IMR-90 (cell line): ENCODE data around the gene ENDOU. TPM values are rescaled to one million over a fixed set of nuclear protein-coding genes. Genes with fewer than 3 reads are reported as not detected.

ENCODE experiments used
- ATAC-seq: fragments of 200-7000 bp; cut with Tn5 transposase; 2 replicates; pipeline ENCODE4 v1.9.1; 2020; ENCODE audit warnings: low read depth, mild to moderate bottlenecking, moderate library complexity
- BruUV-seq: library from RNA; stranded (reverse); fragments of 400-500 nt; replicated peaks from 2 replicates; lab custom pipeline; 2021; lab: Mats Ljungman, UMichigan
- CTCF ChIA-PET: fragments of 300-600 bp; formaldehyde crosslinking; extraction: SDS; loops from one replicate; lab custom pipeline; 2021; ENCODE audit warnings: antibody characterized with exemption; lab: Yijun Ruan, JAX
- POLR2A ChIA-PET: fragments of 300-600 bp; sonication (Branson Sonifier 250); formaldehyde crosslinking; loops from one replicate; lab custom pipeline; 2022; ENCODE audit warnings: antibody characterized with exemption; ENCODE audit not compliant: unreplicated experiment; lab: Charles Lee
- DNase-seq: peaks from one replicate; pipeline ENCODE4 v3.0.0; 2013
- H2AFZ ChIP-seq: replicated peaks from 2 replicates; pipeline ENCODE3; 2013; ENCODE audit warnings: low read length, mild to moderate bottlenecking; ENCODE audit not compliant: poor library complexity
- H2AK5ac ChIP-seq: 2 replicates; pipeline ENCODE4 v1.6.1; 2013; ENCODE audit warnings: low read depth, low read length, inconsistent platforms
- H2AK9ac ChIP-seq: replicated peaks from 2 replicates; pipeline ENCODE3; 2013; ENCODE audit warnings: mild to moderate bottlenecking, low read depth, low read length, moderate library complexity; ENCODE audit not compliant: poor library complexity
- H2BK120ac ChIP-seq: 2 replicates; pipeline ENCODE4 v1.6.1; 2013; ENCODE audit warnings: low read depth, low read length, inconsistent platforms
- H2BK15ac ChIP-seq: 3 replicates; pipeline ENCODE4 v1.6.1; 2013; ENCODE audit warnings: low read depth, low read length, inconsistent platforms
- H2BK20ac ChIP-seq: 2 replicates; pipeline ENCODE4 v1.6.1; 2013; ENCODE audit warnings: low read depth, mild to moderate bottlenecking, inconsistent platforms, low read length, moderate library complexity
- H2BK5ac ChIP-seq: 2 replicates; pipeline ENCODE4 v1.6.1; 2013; ENCODE audit warnings: mild to moderate bottlenecking, low read depth, low read length, inconsistent platforms; ENCODE audit not compliant: poor library complexity, severe bottlenecking
- H3K14ac ChIP-seq: replicated peaks from 2 replicates; pipeline ENCODE4 v1.6.1; 2013; ENCODE audit warnings: low read depth, low read length, inconsistent platforms
- H3K18ac ChIP-seq: 2 replicates; pipeline ENCODE4 v1.6.1; 2013; ENCODE audit warnings: low read depth, low read length, control low read depth
- H3K23ac ChIP-seq: 2 replicates; pipeline ENCODE4 v1.6.1; 2013; ENCODE audit warnings: low read depth, low read length, inconsistent platforms
- H3K27ac ChIP-seq: 2 replicates; pipeline ENCODE4 v1.5.1; 2013; ENCODE audit warnings: mild to moderate bottlenecking, control low read depth, low read length; ENCODE audit not compliant: insufficient read depth
- H3K27me3 ChIP-seq: 2 replicates; pipeline ENCODE4 v1.6.1; 2013; ENCODE audit warnings: low read length; ENCODE audit not compliant: control insufficient read depth, insufficient read depth
- H3K36me3 ChIP-seq: 2 replicates; pipeline ENCODE4 v1.6.1; 2013; ENCODE audit warnings: low read length, mixed read lengths; ENCODE audit not compliant: control insufficient read depth, insufficient read depth
- H3K4ac ChIP-seq: 2 replicates; pipeline ENCODE4 v1.6.1; 2013; ENCODE audit warnings: low read depth, low read length, inconsistent platforms
- H3K4me1 ChIP-seq: 2 replicates; pipeline ENCODE4 v1.6.1; 2013; ENCODE audit warnings: low read length, mixed read lengths; ENCODE audit not compliant: control insufficient read depth, insufficient read depth
- H3K4me2 ChIP-seq: 2 replicates; pipeline ENCODE4 v1.6.1; 2013; ENCODE audit warnings: low read depth, mild to moderate bottlenecking, control low read depth, low read length, moderate library complexity
- H3K4me3 ChIP-seq: 2 replicates; pipeline ENCODE4 v1.5.1; 2013; ENCODE audit warnings: low read depth, mild to moderate bottlenecking, control low read depth, low read length, moderate library complexity; ENCODE audit not compliant: insufficient read depth
- H3K56ac ChIP-seq: 2 replicates; pipeline ENCODE4 v1.6.1; 2013; ENCODE audit warnings: low read length, inconsistent platforms; ENCODE audit not compliant: insufficient read depth; ENCODE audit errors: extremely low read depth
- H3K79me1 ChIP-seq, 2 experiments: 2 replicates each; pipeline ENCODE4 v1.6.1; 2013; ENCODE audit warnings: low read length in 2 of 2, inconsistent platforms in 1 of 2, low read depth in 1 of 2
- H3K9ac ChIP-seq: 2 replicates; pipeline ENCODE4 v1.6.1; 2013; ENCODE audit warnings: low read depth, low read length, control low read depth
- H3K9me1 ChIP-seq: 2 replicates; pipeline ENCODE4 v1.6.1; 2013; ENCODE audit warnings: low read length, inconsistent platforms; ENCODE audit not compliant: insufficient read depth
- H3K9me3 ChIP-seq: 2 replicates; pipeline ENCODE4 v1.6.1; 2013; ENCODE audit warnings: low read length; ENCODE audit not compliant: control insufficient read depth, insufficient read depth
- H4K20me1 ChIP-seq: 2 replicates; pipeline ENCODE4 v1.6.1; 2013; ENCODE audit warnings: low read length, inconsistent platforms; ENCODE audit not compliant: insufficient read depth
- H4K5ac ChIP-seq: 2 replicates; pipeline ENCODE4 v1.6.1; 2013; ENCODE audit warnings: mild to moderate bottlenecking, low read depth, low read length, control low read depth
- H4K8ac ChIP-seq, 2 experiments: 2 replicates each; pipeline ENCODE4 v1.6.1; 2013; ENCODE audit warnings: low read depth in 2 of 2, low read length in 2 of 2, control low read depth in 1 of 2, inconsistent platforms in 1 of 2
- H4K91ac ChIP-seq: 2 replicates; pipeline ENCODE4 v1.6.1; 2013; ENCODE audit warnings: low read depth, low read length, inconsistent platforms; ENCODE audit not compliant: insufficient read depth
- CHD1 ChIP-seq: IDR thresholded peaks from 2 replicates; pipeline ENCODE4 v1.6.1; 2012; ENCODE audit warnings: low read depth, low read length, improper control_type of control experiment
- MAZ ChIP-seq: IDR thresholded peaks from 2 replicates; pipeline ENCODE4 v1.6.1; 2012; ENCODE audit warnings: low read depth, mild to moderate bottlenecking, low read length, improper control_type of control experiment, moderate library complexity, borderline replicate concordance
- NFE2L2 ChIP-seq: fragments of 150-350 bp; IDR thresholded peaks from 2 replicates; pipeline ENCODE4 v1.6.1; 2016; ENCODE audit warnings: low read depth, mild to moderate bottlenecking, low read length
- POLR2A ChIP-seq: IDR thresholded peaks from 2 replicates; pipeline ENCODE4 v1.6.1; 2012; ENCODE audit warnings: mild to moderate bottlenecking, low read depth, low read length
- RFX5 ChIP-seq: IDR thresholded peaks from 2 replicates; pipeline ENCODE4 v1.8.0; 2012; ENCODE audit warnings: low read depth, mild to moderate bottlenecking, low read length, moderate library complexity
- SMC3 ChIP-seq: fragments of 150-350 bp; IDR thresholded peaks from 2 replicates; pipeline ENCODE4 v1.6.1; 2016; ENCODE audit warnings: low read depth, mild to moderate bottlenecking, antibody characterized with exemption, low read length, moderate library complexity
- WGBS, 2 experiments: methylation state at CpG; one replicate each; pipeline versions ENCODE4 v1.1.5 to v1.1.7; 2013; ENCODE audit warnings: missing lambda C conversion rate in 2 of 2; ENCODE audit not compliant: insufficient read length in 1 of 2; ENCODE audit errors: extremely low coverage in 2 of 2; 5-methylcytosine and 5-hydroxymethylcytosine counted together
- dilution Hi-C: fragments of 300-500 bp; cut with HindIII; formaldehyde crosslinking; loops from one replicate; pipeline ENCODE4 v1.14.3; 2018; ENCODE audit warnings: low sequenced_read_pairs; ENCODE audit not compliant: unreplicated experiment
- in situ Hi-C: fragments of 300-500 bp; cut with MboI; formaldehyde crosslinking; loops from 3 replicates; pipeline ENCODE4 v1.14.3; 2019; ENCODE audit warnings: low sequenced_read_pairs, inconsistent platforms, mixed read lengths
- intact Hi-C: fragments of 100-400 bp; cut with micrococcal nuclease; formaldehyde crosslinking; loops from 2 replicates; pipeline ENCODE4 v1.10.0; 2022
- polyA plus RNA-seq, 3 experiments: library from polyadenylated mRNA; depleted of rRNA; stranded (reverse); fragments of >200 nt; gene quantifications; 2 replicates each; pipeline ENCODE4 v1.2.3, GENCODE V29; 2012; ENCODE audit warnings: low replicate concordance in 1 of 3
- total RNA-seq: library from RNA; depleted of rRNA; stranded (reverse); fragments of >200 nt; gene quantifications from 2 replicates; pipeline ENCODE4 v1.2.3, GENCODE V29; 2012

Gene ENDOU
- total and polyA plus RNA-seq, 2 of the 4 experiments (the other 2 are of a cell fraction): under 0.01 to 0.09 TPM

DNA sequence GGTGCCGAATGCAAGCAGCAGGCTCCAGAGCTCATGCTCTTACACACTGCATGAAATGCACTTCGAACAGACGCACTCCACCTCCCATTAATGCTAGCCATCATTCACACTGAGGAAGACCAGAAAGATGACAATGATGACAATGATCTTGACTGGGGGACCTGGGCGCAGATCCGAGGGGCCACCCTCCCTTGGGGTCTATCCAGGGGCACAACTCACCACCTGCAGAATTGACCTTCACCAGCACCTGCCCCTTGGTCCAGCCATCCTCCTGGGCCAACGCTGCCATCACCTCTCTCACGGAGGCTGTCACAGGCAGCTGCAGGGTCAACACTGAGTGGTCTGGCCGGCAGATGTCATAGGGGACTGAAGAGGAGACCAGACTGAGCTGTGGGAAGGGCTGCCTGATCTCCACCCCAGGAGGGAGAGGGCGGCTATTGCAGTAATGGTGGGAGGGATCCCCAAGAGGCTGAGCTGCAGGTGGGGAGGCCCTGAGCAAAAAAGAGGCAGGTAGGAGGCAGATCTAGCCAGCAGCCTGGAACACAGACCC is 18.1 kb upstream of the ENDOU start:
- POLR2A ChIA-PET: no interaction called here
- H2BK5ac ChIP-seq: no peak overlapping the region
- in situ Hi-C loops: loop anchor here (10.0 kb wide), 1 partner anchor 91 kb away; no protein-coding TSS in a partner anchor

More for the DNA sequence above, 18.1 kb upstream of the ENDOU start:
- H3K79me1 ChIP-seq: no peaks in the 10 kb centered on the region
- no peak overlapping the region for H3K4ac ChIP-seq
- H3K14ac ChIP-seq: no peak overlapping the region
- no peaks in the 10 kb centered on the region for H4K20me1 ChIP-seq
- H4K91ac ChIP-seq: no peak overlapping the region
- peaks cover 2% of the 10 kb centered on the region; the same call in 1 of the 2 replicates for H3K4me1 ChIP-seq
- no peak overlapping the region for H3K4me3 ChIP-seq
- no peak for DNase-seq
- no peak overlapping the region for H3K4me2 ChIP-seq
- H3K9me1 ChIP-seq: no peaks in the 10 kb centered on the region
- H3K9ac ChIP-seq: no peak overlapping the region
- ATAC-seq: no peak
- H3K27ac ChIP-seq: no peak overlapping the region
- no CpG with 5 or more reads among the region's 9 CpGs for WGBS, 2 experiments
- CTCF ChIA-PET: interaction anchor here (0.6 to 2.4 kb wide), 6 partner anchors 11 to 341 kb away, joined by 3 to 19 read pairs (median 8); partner anchors contain the start of gene RAPGEF3
- BruUV-seq: no TSS peak
- no peak overlapping the region for H2BK20ac ChIP-seq
- no peak overlapping the region for H4K8ac ChIP-seq
- no peaks in the 10 kb centered on the region for H3K9me3 ChIP-seq
- H3K23ac ChIP-seq: no peak overlapping the region
- H2AK9ac ChIP-seq: no peak overlapping the region
- no peaks in the 10 kb centered on the region for H3K36me3 ChIP-seq
- H3K18ac ChIP-seq: no peak overlapping the region
- H4K5ac ChIP-seq: no peak overlapping the region
- intact Hi-C loops (no loop called here), dilution Hi-C loops (no loop called here)
- peaks cover 28% of the 10 kb centered on the region for H3K27me3 ChIP-seq
- peak overlapping the region; percentile 18 for H2AFZ ChIP-seq
- H2BK15ac ChIP-seq: no peak overlapping the region
- no peak overlapping the region for H2BK120ac ChIP-seq
- TF ChIP-seq CHD1 (no peak), SMC3 (no peak), POLR2A (no peak), NFE2L2 (no peak), MAZ (no peak), RFX5 (no peak)
- H2AK5ac ChIP-seq: 0 out of 2 replicates have a peak overlapping the region, but pooled peaks have one; percentile 17
- no peak overlapping the region for H3K56ac ChIP-seq
